ENCODE results near the gene VSIR.

Gene VSIR

DNA sequence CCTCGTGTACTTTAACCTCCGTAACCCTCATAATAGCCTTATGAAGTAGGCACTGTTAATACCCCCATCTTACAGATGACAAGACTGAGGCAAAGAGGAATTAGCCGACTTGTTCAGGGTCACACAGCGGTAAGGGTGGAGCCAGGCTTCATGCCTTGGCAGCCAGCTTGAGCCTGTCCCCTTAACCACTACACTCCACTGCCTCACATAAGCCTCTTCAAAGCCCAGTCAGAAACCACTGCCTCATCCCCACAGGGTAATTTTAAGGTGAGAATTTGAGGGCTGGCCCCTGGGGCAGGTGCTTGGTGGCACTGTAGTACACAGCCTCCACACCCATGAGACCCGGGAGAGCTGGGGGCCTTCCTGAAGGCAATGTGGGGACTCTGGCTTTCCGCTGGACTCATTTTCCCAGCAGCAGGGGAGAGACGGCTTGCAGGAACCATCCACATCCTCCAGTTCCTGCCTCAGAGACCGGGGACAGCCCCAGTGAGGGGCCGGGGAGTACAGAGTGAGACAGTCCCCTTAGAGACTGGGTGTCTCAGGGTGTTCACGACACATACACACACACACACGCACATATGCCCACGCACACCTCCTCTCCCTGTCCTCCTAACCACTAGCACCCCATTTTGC is 46.1 kb downstream of the VSIR start:
- no peak for DNase-seq

DNA sequence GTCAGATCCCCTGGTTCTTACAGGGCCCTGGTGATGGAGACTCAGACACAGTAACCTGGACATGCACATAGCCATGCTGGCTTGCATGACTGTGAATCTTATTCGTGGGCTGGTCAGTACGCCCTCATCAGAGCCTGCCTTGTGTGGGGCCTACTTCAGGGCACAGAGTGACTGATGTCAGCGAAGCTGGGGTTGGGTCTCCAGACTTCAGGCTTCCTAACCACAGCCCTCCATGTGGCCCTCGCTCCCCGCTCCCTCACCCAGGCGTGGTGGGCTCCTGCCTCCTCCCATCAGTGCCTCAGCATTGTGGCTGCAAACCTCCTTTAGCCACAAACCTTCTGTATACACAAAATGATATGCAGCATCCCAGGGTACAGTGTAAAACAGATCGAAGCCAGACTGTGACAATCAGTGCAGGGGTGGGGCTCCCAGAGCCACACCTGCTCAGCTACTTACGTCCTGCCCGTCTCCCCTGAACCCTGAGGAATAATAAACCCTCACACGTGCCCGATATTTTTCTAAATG is 46.7 kb downstream of the VSIR start:
- DNase-seq, result no peak

DNA sequence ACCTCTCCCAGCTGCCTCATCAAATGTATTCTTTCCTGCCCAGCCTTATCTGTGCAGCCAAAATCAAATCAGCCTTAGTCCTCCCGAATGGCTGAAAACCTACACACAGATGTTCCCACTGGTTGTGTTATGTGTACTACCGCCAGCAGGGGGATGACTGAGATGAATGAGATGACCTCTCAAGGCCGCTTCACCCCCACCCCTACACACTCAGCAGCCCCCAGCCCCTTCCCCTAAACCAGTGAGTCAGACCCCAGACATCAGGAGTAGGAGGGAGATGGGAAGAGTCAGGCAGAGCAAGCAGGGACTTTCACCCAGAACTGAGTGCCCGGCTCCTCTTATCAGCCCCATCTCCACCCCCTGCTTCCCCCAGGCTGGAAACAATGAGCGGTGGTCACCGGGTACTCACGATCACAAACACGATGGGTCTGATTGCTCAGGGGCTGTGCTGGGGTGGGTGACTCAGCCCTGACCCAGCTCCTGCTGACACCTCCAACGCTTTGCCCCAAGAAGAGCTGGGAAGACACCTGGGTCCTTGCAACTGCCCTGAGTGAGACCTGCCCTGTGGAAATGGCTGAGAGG is 47.2 kb downstream of the VSIR start:
- no peak for DNase-seq

DNA sequence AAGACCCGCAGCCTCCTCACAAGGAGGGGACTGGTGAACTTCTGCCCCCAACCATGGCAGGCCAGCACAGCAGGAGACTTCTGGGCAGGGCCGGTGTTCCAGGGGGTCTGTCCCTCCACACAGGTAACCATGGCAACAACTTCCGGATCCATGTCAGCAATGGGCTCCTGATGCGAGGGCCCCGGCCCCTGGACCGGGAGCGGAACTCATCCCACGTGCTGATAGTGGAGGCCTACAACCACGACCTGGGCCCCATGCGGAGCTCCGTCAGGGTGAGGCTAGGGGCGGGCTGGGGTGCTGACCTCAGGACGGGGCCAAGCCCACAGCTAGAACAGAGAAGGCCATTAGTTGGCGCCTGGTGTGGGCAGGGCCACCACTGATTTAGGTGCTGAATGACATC is 48.1 kb downstream of the VSIR start:
- no peak for DNase-seq

DNA sequence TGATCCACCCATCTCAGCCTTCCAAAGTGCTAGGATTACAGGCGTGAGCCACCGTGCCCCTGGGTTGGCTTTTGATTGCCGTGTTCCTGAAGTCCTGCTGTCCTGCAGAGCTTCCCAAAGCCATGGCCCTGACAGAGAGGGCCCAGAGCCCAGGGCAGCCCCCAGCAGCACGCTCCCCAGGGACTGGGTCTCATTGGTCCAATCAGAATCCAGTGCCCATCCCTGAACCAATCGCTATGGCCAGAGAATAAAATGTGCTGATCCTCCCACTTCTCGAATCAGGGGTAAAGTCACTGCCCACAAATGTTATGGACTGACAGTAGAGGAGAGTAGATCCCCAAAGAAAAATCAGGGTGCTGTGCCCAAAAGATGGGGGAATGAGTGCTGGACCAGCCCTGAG is 48.8 kb downstream of the VSIR start:
- no peak for DNase-seq

DNA sequence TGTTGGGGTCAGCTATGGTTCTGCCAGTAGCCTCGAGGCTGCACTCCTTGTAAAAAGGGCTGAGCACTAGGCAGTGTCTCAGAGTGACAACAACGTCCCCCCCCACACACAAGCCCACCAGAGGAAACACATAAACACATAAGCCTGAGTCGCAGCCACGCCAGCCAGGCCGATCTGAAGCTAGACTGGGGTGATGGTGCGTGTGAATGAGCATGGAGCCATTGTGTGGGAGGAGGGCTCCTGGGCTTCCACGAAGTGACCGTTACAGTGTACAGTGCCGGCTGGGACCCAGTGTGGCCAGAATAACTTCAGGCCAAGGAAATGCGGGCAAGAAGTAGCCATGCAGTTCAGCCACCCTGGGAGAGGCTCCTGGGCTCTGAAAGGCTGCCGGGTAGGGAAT is 50.0 kb downstream of the VSIR start:
- DNase-seq, result no peak

DNA sequence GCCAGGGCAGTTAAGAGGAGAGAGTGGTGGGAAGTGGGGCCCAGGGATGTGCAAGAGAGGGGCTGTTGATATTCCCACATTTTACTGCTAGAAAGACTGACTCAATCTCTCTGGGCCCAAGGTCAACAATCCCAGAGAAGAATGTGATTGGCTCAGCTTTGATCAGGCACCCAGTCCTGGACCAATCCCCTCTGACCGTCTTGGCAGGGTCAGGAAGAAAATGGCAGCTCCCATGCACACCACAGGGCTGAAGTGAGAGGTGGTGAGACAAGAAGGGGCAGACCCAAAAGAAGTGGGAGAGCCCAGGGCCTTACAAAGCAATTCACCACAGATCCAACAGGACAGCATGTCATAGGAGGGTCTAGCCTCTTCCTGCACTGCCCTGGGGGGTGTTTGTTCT is 50.5 kb downstream of the VSIR start:
- DNase-seq, result no peak

DNA sequence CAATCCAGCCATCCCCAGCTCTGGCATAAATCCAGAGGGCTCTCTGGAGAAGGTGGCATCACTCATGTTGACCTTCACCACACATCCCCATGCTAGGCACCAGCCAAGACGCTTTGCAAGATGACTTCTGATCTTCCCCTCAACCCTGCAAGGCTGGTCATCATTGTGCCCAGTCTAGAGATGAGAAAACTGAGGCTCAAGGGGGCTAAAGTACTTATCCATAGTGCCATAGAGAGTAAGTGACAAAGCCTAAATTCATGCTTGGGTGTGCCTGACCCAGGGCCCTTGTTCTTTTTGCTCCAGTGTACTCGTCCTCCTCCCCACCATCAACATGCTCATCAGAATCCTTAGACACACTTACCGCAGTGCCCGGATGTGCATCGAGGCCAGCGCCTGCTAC is 52.0 kb downstream of the VSIR start:
- no peak for DNase-seq

DNA sequence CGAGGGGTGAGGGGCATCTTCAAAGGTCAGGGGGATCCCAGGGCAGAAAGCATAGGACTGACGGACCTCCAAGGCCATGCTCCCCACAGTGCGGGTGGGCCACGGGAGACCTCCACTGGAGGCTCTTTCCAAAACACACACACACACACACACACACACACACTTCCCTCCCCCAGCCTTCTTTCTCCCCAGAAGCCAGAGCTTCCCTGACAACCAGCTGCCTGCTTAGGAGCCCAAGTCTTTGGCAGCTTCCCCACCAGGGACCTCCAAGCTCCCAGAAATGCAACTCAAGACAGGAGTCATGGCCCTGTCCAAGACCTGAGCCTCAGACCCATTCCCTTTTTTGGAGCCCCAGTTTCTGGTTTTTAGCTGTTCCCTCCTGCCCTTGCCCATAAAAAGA is 53.0 kb downstream of the VSIR start:
- DNase-seq, result no peak

DNA sequence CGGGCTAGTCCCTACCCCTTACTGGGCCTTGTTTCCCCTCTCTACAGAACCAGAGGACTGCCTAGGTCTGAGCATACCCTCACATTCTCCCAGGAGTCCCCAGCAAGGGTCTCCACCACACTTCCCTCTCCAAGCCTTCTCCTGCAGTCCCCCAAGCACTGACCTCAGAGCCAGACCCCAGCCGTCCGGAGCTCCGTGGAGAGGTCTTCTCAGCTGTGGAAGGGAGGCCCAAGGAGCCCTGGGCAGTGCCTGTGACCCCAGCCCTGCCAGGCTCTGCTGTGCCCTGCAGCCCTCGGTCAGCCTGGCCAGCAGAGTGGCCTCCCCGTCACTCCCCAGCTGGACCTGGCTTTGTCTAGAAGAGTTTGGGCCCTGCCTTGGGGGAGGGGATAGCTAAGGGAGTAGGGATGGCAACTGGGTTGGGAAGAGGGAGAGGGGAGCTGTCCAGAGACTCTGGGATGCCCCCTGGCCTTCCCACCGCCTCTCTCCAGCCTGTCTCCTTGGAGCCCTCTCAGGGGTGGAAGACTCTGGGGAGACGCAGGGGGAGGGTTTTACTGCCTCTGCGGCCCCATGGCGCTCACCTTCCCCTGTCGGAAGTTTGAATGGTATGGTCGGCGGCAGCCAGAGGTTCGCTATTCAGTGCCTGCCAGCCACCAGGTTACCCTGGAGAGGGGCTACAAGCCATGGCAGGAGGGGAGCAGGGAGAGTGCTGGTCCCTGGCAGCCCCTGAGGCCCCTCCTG is 53.7 kb downstream of the VSIR start, which contains the start of gene C10orf105:
C10orf105 (minus strand) TSS at position 315 of the 738 bp plus-strand sequence. CDS start 3,441 bp downstream, outside the sequence.
- no peak for DNase-seq

DNA sequence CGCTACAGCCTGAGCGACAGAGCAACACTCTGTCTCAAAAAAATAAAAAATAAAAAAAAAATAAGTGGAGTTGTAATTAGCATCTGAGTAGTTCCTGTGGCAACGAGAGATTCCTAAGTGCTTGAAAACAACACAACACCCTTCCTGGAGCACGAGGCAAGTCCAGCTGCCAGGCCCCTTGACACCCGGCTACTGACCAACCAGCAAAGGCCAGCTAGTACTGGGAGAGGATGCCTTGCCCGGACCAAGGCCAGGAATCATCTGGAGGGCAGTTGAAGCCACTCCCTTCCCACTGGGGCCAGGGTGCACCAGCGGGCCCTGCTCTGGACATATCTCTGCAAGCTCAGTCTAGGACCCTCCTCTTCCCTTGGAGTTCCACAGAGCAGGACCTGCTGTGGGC is 54.3 kb downstream of the VSIR start:
- no peak for DNase-seq

DNA sequence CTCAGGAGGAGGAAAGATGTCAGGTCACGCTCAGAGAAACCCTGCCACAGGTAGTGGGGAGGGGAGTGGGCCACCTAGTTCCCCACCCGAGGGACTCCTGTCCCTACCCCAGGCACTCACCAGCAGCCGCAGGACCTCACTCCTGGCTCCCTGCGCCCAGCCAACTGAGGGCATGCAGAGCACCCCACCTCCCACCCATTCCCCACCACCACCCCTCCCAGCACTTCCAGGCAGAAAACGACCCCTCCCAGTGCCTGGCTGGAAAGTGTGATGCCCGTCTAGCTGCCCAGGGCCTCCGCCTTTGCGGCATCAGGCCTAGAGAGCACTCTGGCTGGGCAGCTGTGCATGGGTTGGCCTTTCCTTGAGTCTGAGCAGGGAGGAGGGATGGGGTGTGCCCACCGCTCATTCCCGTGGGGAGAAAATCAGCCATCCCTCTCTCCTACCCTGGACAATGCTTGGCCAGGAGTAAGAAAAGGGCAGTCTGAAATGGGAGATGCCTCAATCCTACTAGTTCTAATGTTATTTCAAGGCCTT is 55.1 kb downstream of the VSIR start:
- DNase-seq, result no peak

DNA sequence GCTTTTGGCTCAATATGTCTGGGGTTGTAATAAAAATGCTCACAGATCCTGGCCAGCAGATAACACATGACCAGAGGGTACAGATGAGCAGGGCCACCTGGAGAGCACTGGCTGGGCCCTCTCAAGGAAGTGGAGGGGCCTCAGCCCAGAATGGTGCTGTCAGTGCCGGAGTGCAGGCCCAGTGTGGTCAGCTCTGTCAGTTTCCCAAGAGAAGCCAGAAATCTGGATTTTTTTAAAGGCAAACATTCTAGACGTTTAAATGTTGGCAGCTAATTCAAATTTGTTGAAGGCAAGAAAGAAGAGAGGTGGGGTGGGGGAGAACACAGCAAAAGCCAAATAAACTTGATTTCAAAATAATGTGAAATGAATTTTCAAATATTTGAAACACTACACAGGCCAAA is 55.8 kb downstream of the VSIR start:
- DNase-seq, result no peak

DNA sequence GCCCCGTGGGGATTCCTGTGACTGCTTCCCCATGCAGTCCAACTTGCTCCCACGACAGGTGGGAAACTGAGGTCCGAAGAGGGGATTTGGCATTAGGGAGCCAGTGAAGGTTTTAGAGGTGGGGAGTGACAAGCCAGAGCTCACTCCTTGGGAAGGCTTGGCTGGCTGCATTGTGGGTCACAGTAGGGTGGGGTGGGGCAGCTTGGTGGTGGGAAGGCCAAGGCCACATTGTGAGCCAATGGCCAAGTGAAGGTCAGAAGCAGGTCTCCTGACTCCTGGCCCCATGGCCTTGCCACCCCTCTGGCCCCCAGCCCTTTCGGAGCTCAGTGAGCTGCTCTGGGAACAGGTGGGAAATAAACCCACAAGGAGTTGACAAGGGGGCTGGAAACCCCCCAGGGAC is 56.3 kb downstream of the VSIR start:
- DNase-seq, result no peak

DNA sequence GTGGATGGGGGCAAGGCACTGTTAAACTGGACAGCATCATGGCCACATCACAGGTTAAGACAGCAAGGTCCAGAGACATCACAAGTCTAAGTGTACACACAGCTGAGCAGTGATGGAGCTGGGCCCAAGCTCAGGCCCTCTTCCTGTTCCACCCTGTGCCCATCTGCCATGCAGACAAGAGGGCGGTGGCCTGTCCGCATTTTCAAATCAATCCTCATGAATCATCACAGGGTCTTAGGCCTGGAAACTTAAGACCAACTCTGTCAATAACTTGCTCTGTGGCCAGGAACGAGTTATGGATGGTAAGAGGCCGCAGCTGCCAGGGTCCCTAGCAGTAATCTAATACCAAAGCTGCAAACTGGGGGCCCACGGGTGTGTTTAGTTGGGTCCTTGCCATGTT is 56.9 kb downstream of the VSIR start:
- no peak for DNase-seq

DNA sequence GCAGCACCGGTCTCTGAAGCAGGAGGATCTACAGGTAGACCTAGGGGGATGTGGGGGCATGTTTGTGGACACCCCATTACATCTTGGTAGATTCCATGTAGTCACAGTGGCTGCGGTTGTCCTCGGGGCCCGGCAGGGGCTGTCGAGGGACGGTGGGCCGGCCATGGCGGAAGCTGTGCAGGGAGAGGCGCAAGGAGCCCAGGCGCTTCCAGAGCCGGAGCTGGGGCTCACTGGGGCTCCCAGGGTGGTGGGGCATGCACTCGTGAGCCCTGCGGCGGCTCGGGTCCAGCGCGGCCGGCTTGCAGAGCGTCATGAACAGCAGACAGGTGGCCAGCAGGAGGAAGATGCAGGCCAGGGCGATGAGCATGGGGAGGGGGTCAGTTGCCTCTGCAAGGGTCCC is 57.5 kb downstream of the VSIR start:
- DNase-seq, result no peak

DNA sequence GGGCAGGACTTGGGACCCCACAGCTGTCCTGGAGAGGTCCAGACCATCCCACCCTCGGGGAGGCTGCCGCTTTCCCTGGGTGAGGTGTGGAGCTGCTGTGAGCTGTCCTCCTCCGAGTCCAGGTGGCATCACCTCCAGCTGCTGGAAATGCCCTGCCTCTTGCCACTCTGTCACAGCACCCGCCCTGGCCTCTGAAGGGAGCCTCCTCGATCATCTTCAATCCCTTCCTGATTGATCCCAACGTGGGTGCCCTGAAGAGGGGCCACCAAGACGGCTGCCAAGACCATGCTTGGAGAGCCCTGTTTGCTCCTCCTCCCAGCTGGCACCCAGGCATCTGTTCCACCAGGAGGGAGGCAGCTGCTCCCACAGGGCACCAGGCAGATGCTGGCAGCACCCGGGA is 58.3 kb downstream of the VSIR start:
- no peak for DNase-seq

DNA sequence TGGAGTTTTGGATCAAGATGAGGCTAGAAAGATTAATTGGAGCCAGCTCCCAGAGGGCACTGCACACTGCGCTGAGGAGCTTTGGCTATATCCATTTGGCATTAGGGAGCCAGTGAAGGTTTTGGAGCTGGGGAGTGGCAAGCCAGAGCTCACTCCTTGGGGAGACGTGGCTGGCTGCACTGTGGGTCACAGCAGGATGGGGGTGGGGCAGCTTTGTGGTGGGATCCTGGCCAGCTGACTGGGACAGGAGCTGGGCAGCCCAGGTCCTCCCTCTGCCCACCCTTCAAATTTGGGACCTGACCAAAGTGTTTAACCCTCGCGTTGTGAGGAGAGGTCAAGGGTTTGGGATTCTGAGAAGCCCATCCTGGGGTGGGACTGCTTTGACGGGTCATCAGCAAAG is 58.7 kb downstream of the VSIR start:
- DNase-seq, result no peak

DNA sequence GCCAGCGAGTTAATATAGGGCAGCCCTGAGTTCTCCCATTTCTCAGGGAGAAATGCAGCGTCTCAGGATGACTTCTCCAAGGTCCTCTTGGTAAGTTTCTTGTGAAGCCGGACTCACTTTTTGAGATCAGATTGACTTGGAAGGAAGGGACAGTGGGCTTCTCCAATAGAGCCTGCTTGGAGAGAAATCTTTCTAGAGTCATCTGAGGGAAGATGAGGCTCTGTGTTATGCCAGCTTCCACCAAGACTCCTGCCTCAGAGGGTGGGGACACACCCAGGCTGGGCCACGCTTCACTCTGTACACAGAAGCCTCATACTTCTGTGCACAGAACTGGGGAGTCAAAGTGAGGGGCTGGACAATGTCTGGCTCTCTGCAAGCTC is 59.3 kb downstream of the VSIR start:
- no peak for DNase-seq

DNA sequence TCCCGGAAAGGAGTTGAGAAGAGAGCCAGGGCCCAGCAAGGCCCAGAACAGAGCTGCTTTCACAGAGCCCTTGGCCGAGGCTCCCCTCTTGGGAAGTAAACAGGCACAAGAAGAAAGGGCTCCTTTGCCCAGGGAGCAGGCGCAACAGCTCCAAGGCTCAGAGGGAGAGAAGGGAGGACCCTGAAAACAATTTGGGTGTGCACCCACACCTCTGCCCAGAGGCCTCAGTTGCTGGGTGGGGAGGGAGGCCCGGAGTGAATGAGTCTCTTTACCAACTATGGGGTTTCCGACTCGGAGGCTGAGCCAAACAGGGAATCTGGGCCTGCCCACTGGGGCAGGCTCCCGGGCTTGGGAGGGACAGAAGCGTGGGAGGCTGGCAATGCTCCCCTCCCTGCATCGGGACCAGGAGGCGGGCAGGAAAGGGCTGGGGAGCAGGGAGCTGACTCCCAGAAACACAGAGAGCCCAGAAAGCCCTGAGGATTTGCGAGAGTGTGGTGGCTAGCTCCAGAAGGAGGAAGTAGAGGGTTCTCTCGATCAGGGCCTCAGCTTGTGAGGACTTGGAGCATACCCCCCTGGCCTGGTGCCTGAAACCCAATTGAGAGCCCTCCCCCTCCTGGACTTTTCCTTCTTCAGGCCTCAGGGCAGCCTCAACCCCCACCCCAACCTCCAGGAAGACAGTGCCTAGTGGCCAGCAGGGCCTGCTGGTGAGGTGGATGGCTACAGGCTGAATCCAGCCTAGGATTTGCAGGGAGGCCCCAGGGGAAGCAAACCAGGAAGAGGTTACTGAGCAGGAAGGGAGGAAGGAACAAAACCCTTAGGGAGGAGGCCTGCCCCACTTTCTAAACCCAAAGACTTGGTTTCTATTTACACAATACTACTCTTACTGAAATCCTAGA is 59.9 kb downstream of the VSIR start:
- no peak for DNase-seq

DNA sequence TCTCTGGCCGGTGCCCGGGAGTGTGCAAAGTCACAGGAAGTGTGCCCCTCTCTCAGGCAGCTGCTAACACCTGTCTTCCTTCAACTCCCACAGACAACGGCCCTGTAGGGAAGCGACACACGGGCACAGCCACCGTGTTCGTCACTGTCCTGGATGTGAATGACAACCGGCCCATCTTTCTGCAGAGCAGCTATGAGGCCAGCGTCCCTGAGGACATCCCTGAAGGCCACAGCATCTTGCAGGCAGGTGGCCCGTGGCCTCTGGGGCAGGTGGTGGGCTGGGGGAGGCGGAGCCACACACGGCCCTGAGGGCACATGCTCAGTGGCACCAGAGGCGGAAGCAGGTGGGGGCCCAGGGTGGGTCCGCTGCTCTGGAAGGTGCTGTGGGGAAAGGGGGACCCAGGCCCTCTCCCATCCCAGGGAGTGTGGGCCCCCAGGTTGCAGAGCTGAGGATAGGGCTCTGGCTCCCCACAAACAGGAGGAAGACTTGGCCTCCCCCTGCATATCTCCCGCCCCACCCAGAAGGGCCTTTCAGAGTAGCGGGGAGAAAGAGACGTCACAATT is 60.7 kb downstream of the VSIR start:
- no peak for DNase-seq

DNA sequence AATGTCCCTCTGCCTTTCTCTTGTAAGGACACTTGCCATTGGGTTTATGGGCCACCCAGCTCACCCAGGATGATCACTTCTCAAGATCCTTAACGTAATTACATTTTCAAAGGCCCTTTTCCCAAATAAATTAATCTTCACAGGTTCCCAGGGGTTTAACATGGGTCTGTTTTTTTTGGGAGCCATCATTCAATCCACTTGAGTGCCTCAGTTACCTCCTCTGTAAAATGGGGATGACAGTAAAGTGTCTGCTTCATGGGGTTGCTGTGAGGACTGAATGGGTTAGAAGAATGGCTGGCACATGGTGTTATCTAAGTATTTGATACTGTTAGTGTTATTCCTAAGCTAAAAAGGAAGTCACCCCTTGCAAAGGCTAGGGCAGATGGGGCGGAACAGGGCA is 61.1 kb downstream of the VSIR start:
- DNase-seq, result no peak
